HepG2 (cell line): ENCODE results near the gene SAMD8. TPM values are rescaled to one million over a fixed set of nuclear protein-coding genes. Genes with fewer than 3 reads are reported as not detected.

Experiments
- ATF1 ChIP-seq: IDR thresholded peaks from 2 replicates; pipeline ENCODE4 v1.6.1; 2016; ENCODE audit warnings: mild to moderate bottlenecking, control low read depth
- CEBPZ ChIP-seq: IDR thresholded peaks from 2 replicates; pipeline ENCODE4 v1.6.1; 2012; ENCODE audit warnings: low read length, improper control_type of control experiment
- CSRNP1 ChIP-seq: sonication (generic); formaldehyde crosslinking; IDR thresholded peaks from 2 replicates; pipeline ENCODE4 v1.8.1; 2023; ENCODE audit warnings: mild to moderate bottlenecking, missing genetic modification reagents
- DZIP1 ChIP-seq: sonication (generic); formaldehyde crosslinking; IDR thresholded peaks from 2 replicates; pipeline ENCODE4 v1.5.0; 2020; ENCODE audit warnings: mild to moderate bottlenecking, missing genetic modification reagents
- HOXA5 ChIP-seq: sonication (generic); formaldehyde crosslinking; IDR thresholded peaks from 2 replicates; pipeline ENCODE4 v1.4.0; 2020; ENCODE audit warnings: missing genetic modification reagents
- IKZF5 ChIP-seq: IDR thresholded peaks from 2 replicates; pipeline ENCODE4 v1.6.1; 2018; ENCODE audit warnings: missing genetic modification reagents, mild to moderate bottlenecking, missing compliant biosample characterization
- KDM2A ChIP-seq: sonication (generic); formaldehyde crosslinking; IDR thresholded peaks from 2 replicates; pipeline ENCODE4 v1.4.0; 2020; ENCODE audit warnings: low read depth, missing genetic modification reagents, borderline replicate concordance
- KDM5A ChIP-seq: fragments of 200-600 bp; sonication (generic); IDR thresholded peaks from 2 replicates; pipeline ENCODE4 v1.7.0; 2018; ENCODE audit warnings: antibody characterized with exemption, mild to moderate bottlenecking, low read length, borderline replicate concordance
- NBN ChIP-seq: fragments of 450-650 bp; conservative IDR thresholded peaks from 2 replicates; pipeline ENCODE4 v1.6.1; 2017
- NFE2L1 ChIP-seq: sonication (generic); formaldehyde crosslinking; IDR thresholded peaks from 2 replicates; pipeline ENCODE4 v1.4.0; 2020; ENCODE audit warnings: missing genetic modification reagents, mild to moderate bottlenecking, borderline replicate concordance
- SALL2 ChIP-seq: sonication (generic); formaldehyde crosslinking; IDR thresholded peaks from 2 replicates; pipeline ENCODE4 v1.8.1; 2023; ENCODE audit warnings: mild to moderate bottlenecking, missing genetic modification reagents, inconsistent platforms
- SMAD3 ChIP-seq: sonication (generic); formaldehyde crosslinking; IDR thresholded peaks from 2 replicates; pipeline ENCODE4 v1.4.0; 2020; ENCODE audit warnings: missing genetic modification reagents
- ZNF121 ChIP-seq: sonication (generic); formaldehyde crosslinking; IDR thresholded peaks from 2 replicates; pipeline ENCODE4 v1.5.0; 2020; ENCODE audit warnings: mild to moderate bottlenecking, missing genetic modification reagents
- ZNF225 ChIP-seq: sonication (generic); formaldehyde crosslinking; IDR thresholded peaks from 2 replicates; pipeline ENCODE4 v1.4.0; 2020; ENCODE audit warnings: mild to moderate bottlenecking, missing genetic modification reagents
- ZNF292 ChIP-seq: sonication (generic); formaldehyde crosslinking; IDR thresholded peaks from 2 replicates; pipeline ENCODE4 v1.8.1; 2022; ENCODE audit warnings: mild to moderate bottlenecking, low read depth, missing genetic modification reagents, borderline replicate concordance
- ZNF788 ChIP-seq: sonication (generic); formaldehyde crosslinking; IDR thresholded peaks from 2 replicates; pipeline ENCODE4 v1.5.0; 2020; ENCODE audit warnings: mild to moderate bottlenecking, missing genetic modification reagents, borderline replicate concordance
- ZNF800 ChIP-seq: sonication (generic); formaldehyde crosslinking; IDR thresholded peaks from 2 replicates; pipeline ENCODE4 v1.4.0; 2020; ENCODE audit warnings: missing genetic modification reagents
- polyA plus RNA-seq, 8 experiments: library from polyadenylated mRNA; depleted of rRNA in 3 of 8; stranded (reverse) in 7 of 8; unstranded in 1 of 8; fragments of >200 nt; fragmentation: Illumina TruSeq in 4 of 8; extraction: Trizol in 4 of 8; gene quantifications; 2 replicates each; pipeline versions ENCODE4 v1.2.1 to v1.2.3, GENCODE V29; 2011 to 2016; ENCODE audit warnings: low read depth in 4 of 8, missing spikeins in 1 of 8, mixed read lengths in 1 of 8; ENCODE audit not compliant: insufficient read depth in 1 of 8
- total RNA-seq, 5 experiments: library from RNA; depleted of rRNA; stranded (reverse); fragments of >200 nt; fragmentation: Illumina TruSeq; extraction: Trizol; gene quantifications; 2 replicates each; pipeline ENCODE4 v1.2.3, GENCODE V29; 2016; ENCODE audit warnings: low read depth in 1 of 5

The SAMD8 gene
- total and polyA plus RNA-seq, 2 of the 13 experiments (the other 11 are each of a cell fraction or from before 2014, with no cell fraction given), result 10.4 to 13.2 TPM

- TF ChIP-seq DZIP1 (peak; percentile 92; the same call in 1 of the 2 replicates), SMAD3 (CRISPR knock-in tag) (0 out of 2 replicates have a peak, but pooled peaks have one; percentile 28), IKZF5 (CRISPR knock-in tag) (peak; percentile 82), HOXA5 (CRISPR knock-in tag) (peak; percentile 78; the same call in 1 of the 2 replicates), ZNF800 (CRISPR knock-in tag) (0 out of 2 replicates have a peak, but pooled peaks have one; percentile 57), ZNF292 (peak; percentile 55; the same call in 1 of the 2 replicates), KDM2A (CRISPR knock-in tag) (peak; percentile 91), ZNF225 (CRISPR knock-in tag) (peak; percentile 92), ZNF788 (CRISPR knock-in tag) (peak; percentile 65; the same call in 1 of the 2 replicates), CEBPZ (no peak), NBN (no peak), ZNF121 (CRISPR knock-in tag) (0 out of 2 replicates have a peak, but pooled peaks have one; percentile 19), ATF1 (CRISPR knock-in tag) (no peak), KDM5A (peak; percentile 92; the same call in 1 of the 2 replicates), CSRNP1 (CRISPR knock-in tag) (peak; percentile 87; the same call in 1 of the 2 replicates), SALL2 (CRISPR knock-in tag) (peak; percentile 73), NFE2L1 (CRISPR knock-in tag) (peak; percentile 15; the same call in 1 of the 2 replicates)
Measured at GRCh38 chr10:75210282-75211006, 99.0 kb downstream of the SAMD8 start, which contains the start of gene VDAC2 (continued).
